ENCODE results near the gene SLCO6A1. TPM values are rescaled to one million over a fixed set of nuclear protein-coding genes. Genes with fewer than 3 reads are reported as not detected.

The SLCO6A1 gene
- polyA plus RNA-seq, 1 donor (not counting 4 experiments of a cell fraction or from before 2014, with no cell fraction given) = not detected

- FAIRE-seq = no peak
- H3K79me2 ChIP-seq (ENCODE audit: control insufficient read depth, insufficient read depth, low read length) = no peaks in the 10 kb centered on the region
- no peak overlapping the region for H3K27ac ChIP-seq (ENCODE audit: control insufficient read depth, insufficient read depth, low read length)
- H3K9ac ChIP-seq (ENCODE audit: control insufficient read depth, extremely low read depth, insufficient read depth, low read length) = no peak overlapping the region
- no peaks in the 10 kb centered on the region for H3K27me3 ChIP-seq (ENCODE audit: control insufficient read depth, extremely low read depth, insufficient read depth, low read length)
- no peak for TF ChIP-seq CTCF (optimal IDR thresholded peaks at IDR 0.05 in 1 of 3, IDR thresholded peaks at IDR 0.05 in 1 of 3, conservative IDR thresholded peaks at IDR 0.05 in 1 of 3; ENCODE audit: extremely low read depth in 1 of 3, insufficient read depth in 2 of 3, low read length in 3 of 3)
- no peak for TF ChIP-seq EZH2 (IDR thresholded peaks at IDR 0.05; ENCODE audit: low read length)
- H3K9me3 ChIP-seq (ENCODE audit: control insufficient read depth, low read depth, low read length) = no peaks in the 10 kb centered on the region
- H3K9me1 ChIP-seq (ENCODE audit: control insufficient read depth, extremely low read depth, insufficient read depth, low read length) = no peaks in the 10 kb centered on the region
- no peaks in the 10 kb centered on the region for H3K4me1 ChIP-seq (ENCODE audit: control insufficient read depth, extremely low read depth, insufficient read depth, low read length)
- H3K4me2 ChIP-seq (ENCODE audit: control insufficient read depth, extremely low read depth, insufficient read depth, low read depth, low read length) = no peak overlapping the region
- H2AFZ ChIP-seq (ENCODE audit: control insufficient read depth, low read length) = no peak overlapping the region
- DNase-seq (ENCODE audit: low read depth, low spot score) = no peak
- no peaks in the 10 kb centered on the region for H4K20me1 ChIP-seq (ENCODE audit: control insufficient read depth, extremely low read depth, insufficient read depth, low read length)
- H3K36me3 ChIP-seq (ENCODE audit: control insufficient read depth in 2 of 2, extremely low read depth in 1 of 2, insufficient read depth in 2 of 2, low read length in 2 of 2) = no peaks in the 10 kb centered on the region
- dilution Hi-C loops (cut with MboI; ENCODE audit: extremely low pct_ligation_motif_present, low sequenced_read_pairs) = no loop called here
- H3K4me3 ChIP-seq (ENCODE audit: control insufficient read depth in 2 of 3, extremely low read depth in 1 of 3, insufficient read depth in 2 of 3, low read depth in 1 of 3, low read length in 3 of 3) = no peak overlapping the region
Observed at GRCh38 chr5:102385365-102385764, 113.4 kb downstream of the SLCO6A1 start.

- Histone ChIP-seq H3K4me2 (ENCODE audit: control insufficient read depth, extremely low read depth, insufficient read depth, low read depth, low read length) (no peak overlapping the region), H3K9me1 (ENCODE audit: control insufficient read depth, extremely low read depth, insufficient read depth, low read length) (no peaks in the 10 kb centered on the region), H3K4me3 (ENCODE audit: control insufficient read depth in 2 of 3, extremely low read depth in 1 of 3, insufficient read depth in 2 of 3, low read depth in 1 of 3, low read length in 3 of 3) (no peak overlapping the region), H3K9ac (ENCODE audit: control insufficient read depth, extremely low read depth, insufficient read depth, low read length) (no peak overlapping the region), H2AFZ (ENCODE audit: control insufficient read depth, low read length) (no peak overlapping the region), H3K27me3 (ENCODE audit: control insufficient read depth, extremely low read depth, insufficient read depth, low read length) (no peaks in the 10 kb centered on the region), H4K20me1 (ENCODE audit: control insufficient read depth, extremely low read depth, insufficient read depth, low read length) (no peaks in the 10 kb centered on the region), H3K79me2 (ENCODE audit: control insufficient read depth, insufficient read depth, low read length) (no peaks in the 10 kb centered on the region), H3K27ac (ENCODE audit: control insufficient read depth, insufficient read depth, low read length) (no peak overlapping the region), H3K36me3 (ENCODE audit: control insufficient read depth in 2 of 2, extremely low read depth in 1 of 2, insufficient read depth in 2 of 2, low read length in 2 of 2) (no peaks in the 10 kb centered on the region), H3K4me1 (ENCODE audit: control insufficient read depth, extremely low read depth, insufficient read depth, low read length) (no peaks in the 10 kb centered on the region), H3K9me3 (ENCODE audit: control insufficient read depth, low read depth, low read length) (no peaks in the 10 kb centered on the region)
- DNase-seq (ENCODE audit: low read depth, low spot score) = no peak
- dilution Hi-C loops (cut with MboI; ENCODE audit: extremely low pct_ligation_motif_present, low sequenced_read_pairs) = no loop called here
- no peak for FAIRE-seq
- no peak for TF ChIP-seq EZH2 (IDR thresholded peaks at IDR 0.05; ENCODE audit: low read length)
- TF ChIP-seq CTCF (optimal IDR thresholded peaks at IDR 0.05 in 1 of 3, IDR thresholded peaks at IDR 0.05 in 1 of 3, conservative IDR thresholded peaks at IDR 0.05 in 1 of 3; ENCODE audit: extremely low read depth in 1 of 3, insufficient read depth in 2 of 3, low read length in 3 of 3) = no peak
Observed at GRCh38 chr5:102380174-102380573, 118.6 kb downstream of the SLCO6A1 start.

All from keratinocyte (primary cell).